GM18520 (cell line): ENCODE data around the gene GRM8.
"Not testable (repeated sequence)": the region's sequence is repeated elsewhere in the genome, so short reads cannot be mapped to it uniquely, and the experiment has no call there.

Source experiments
- ATAC-seq: cut with Tn5 transposase; IDR thresholded peaks from one replicate; pipeline ENCODE4 v1.9.1; 2021; ENCODE audit not compliant: unreplicated experiment

GRM8 gene

GRCh38 chr7:126831241-126831640 lies 421.5 kb downstream of the GRM8 start:
- ATAC-seq, result not testable (repeated sequence)

- no peak for ATAC-seq
These were observed 431.8 kb downstream of the GRM8 start for GRCh38 chr7:126820925-126821324.

- no peak for ATAC-seq
These were observed 433.6 kb downstream of the GRM8 start for GRCh38 chr7:126819197-126819484.

GRCh38 chr7:126818393-126819196 lies 434.1 kb downstream of the GRM8 start:
- ATAC-seq, result no peak

- ATAC-seq, result no peak
These were observed 443.6 kb downstream of the GRM8 start for GRCh38 chr7:126809188-126809587.

GRCh38 chr7:126806614-126807013 lies 446.1 kb downstream of the GRM8 start:
- ATAC-seq, result no peak

- no peak for ATAC-seq
These were observed 447.4 kb downstream of the GRM8 start for GRCh38 chr7:126805351-126805750.

- peak; percentile 31 for ATAC-seq
These were observed 448.1 kb downstream of the GRM8 start for GRCh38 chr7:126804604-126805003.

GRCh38 chr7:126803990-126804389 lies 448.8 kb downstream of the GRM8 start:
- ATAC-seq, result no peak

GRCh38 chr7:126803060-126803665 lies 449.6 kb downstream of the GRM8 start:
- peak; percentile 93 for ATAC-seq

- no peak for ATAC-seq
These were observed 451.0 kb downstream of the GRM8 start for GRCh38 chr7:126801733-126802132.

- ATAC-seq, result no peak
These were observed 453.2 kb downstream of the GRM8 start for GRCh38 chr7:126799541-126799940.

GRCh38 chr7:126792521-126792920 lies 460.2 kb downstream of the GRM8 start:
- no peak for ATAC-seq

GRCh38 chr7:126791306-126791705 lies 461.4 kb downstream of the GRM8 start:
- ATAC-seq, result no peak

GRCh38 chr7:126790763-126791162 lies 462.0 kb downstream of the GRM8 start:
- ATAC-seq, result no peak

GRCh38 chr7:126783613-126784012 lies 469.1 kb downstream of the GRM8 start:
- ATAC-seq, result no peak

GRCh38 chr7:126780993-126781392 lies 471.7 kb downstream of the GRM8 start:
- peak; percentile 93 for ATAC-seq

- ATAC-seq, result no peak
These were observed 474.6 kb downstream of the GRM8 start for GRCh38 chr7:126778101-126778500.

- ATAC-seq, result no peak
These were observed 476.2 kb downstream of the GRM8 start for GRCh38 chr7:126776498-126776897.

GRCh38 chr7:126774077-126774476 lies 478.7 kb downstream of the GRM8 start:
- no peak for ATAC-seq

- ATAC-seq, result no peak
These were observed 483.9 kb downstream of the GRM8 start for GRCh38 chr7:126768836-126769235.

- ATAC-seq, result no peak
These were observed 491.7 kb downstream of the GRM8 start for GRCh38 chr7:126760914-126761577.
